H7 (cell line): Measurements from ENCODE around the gene MBD1. TPM values are rescaled to one million over a fixed set of nuclear protein-coding genes. Genes with fewer than 3 reads are reported as not detected.

Experiments
- DNase-seq: peaks from one replicate; pipeline ENCODE4 v3.0.0; 2012
- H3K27me3 ChIP-seq: 2 replicates; pipeline ENCODE4 v1.6.0; 2011; ENCODE audit warnings: mild to moderate bottlenecking, low read length; ENCODE audit not compliant: control insufficient read depth, insufficient read depth
- H3K36me3 ChIP-seq: replicated peaks from 2 replicates; pipeline ENCODE4 v1.5.1; 2011; ENCODE audit warnings: low read length; ENCODE audit not compliant: control insufficient read depth, insufficient read depth
- H3K4me3 ChIP-seq: 2 replicates; pipeline ENCODE4 v1.5.1; 2011; ENCODE audit warnings: low read depth, mild to moderate bottlenecking, control low read depth, low read length, moderate library complexity; ENCODE audit not compliant: insufficient read depth
- total RNA-seq: library from RNA; depleted of rRNA; stranded (reverse); fragments of >200 nt; shearing (Covaris generic); gene quantifications from 2 replicates; pipeline ENCODE4 v1.2.3, GENCODE V29; 2014

The MBD1 gene
- total RNA-seq, 1 experiment from 2014 or later = 57.6 TPM

- H3K4me3 ChIP-seq = no peak overlapping the region
- no peak for DNase-seq
- peaks cover 18% of the 10 kb centered on the region for H3K36me3 ChIP-seq
- no peaks in the 10 kb centered on the region for H3K27me3 ChIP-seq
These were observed 3.0 kb upstream of the MBD1 start for GRCh38 chr18:50284255-50284885.

GRCh38 chr18:50283469-50284209 is 2.3 kb upstream of the MBD1 start:
- H3K36me3 ChIP-seq = peaks cover 18% of the 10 kb centered on the region
- DNase-seq = no peak
- H3K27me3 ChIP-seq = no peaks in the 10 kb centered on the region
- H3K4me3 ChIP-seq = no peak overlapping the region

GRCh38 chr18:50282521-50283335 is 1.4 kb upstream of the MBD1 start:
- Histone ChIP-seq H3K27me3 (no peaks in the 10 kb centered on the region), H3K36me3 (peaks cover 18% of the 10 kb centered on the region), H3K4me3 (no peak overlapping the region)
- DNase-seq = no peak

- Histone ChIP-seq H3K36me3 (peaks cover 18% of the 10 kb centered on the region), H3K27me3 (no peaks in the 10 kb centered on the region), H3K4me3 (peak overlapping the region; percentile 91)
- DNase-seq = peak; percentile 54
These were observed 723 bp upstream of the MBD1 start for GRCh38 chr18:50281972-50282520.

- Histone ChIP-seq H3K27me3 (no peaks in the 10 kb centered on the region), H3K4me3 (peak overlapping the region; percentile 91), H3K36me3 (peaks cover 31% of the 10 kb centered on the region)
- peak; percentile 52 for DNase-seq
These were observed 522 bp downstream of the MBD1 start for GRCh38 chr18:50280707-50281294.

- Histone ChIP-seq H3K4me3 (no peak overlapping the region), H3K27me3 (no peaks in the 10 kb centered on the region), H3K36me3 (peaks cover 30% of the 10 kb centered on the region)
- no peak for DNase-seq
These were observed 1.6 kb downstream of the MBD1 start for GRCh38 chr18:50279752-50280151.

- no peak for DNase-seq
- Histone ChIP-seq H3K4me3 (no peak overlapping the region), H3K27me3 (no peaks in the 10 kb centered on the region), H3K36me3 (peaks cover 32% of the 10 kb centered on the region)
These were observed 3.4 kb downstream of the MBD1 start for GRCh38 chr18:50277942-50278341.

- H3K27me3 ChIP-seq = no peaks in the 10 kb centered on the region
- DNase-seq = peak; percentile 6
- H3K36me3 ChIP-seq = peaks cover 41% of the 10 kb centered on the region
- H3K4me3 ChIP-seq = no peak overlapping the region
These were observed 4.9 kb downstream of the MBD1 start for GRCh38 chr18:50276452-50276851.

- Histone ChIP-seq H3K36me3 (peaks cover 43% of the 10 kb centered on the region), H3K4me3 (no peak overlapping the region), H3K27me3 (no peaks in the 10 kb centered on the region)
- DNase-seq = peak; percentile 28
These were observed 5.8 kb downstream of the MBD1 start for GRCh38 chr18:50275503-50276036.

GRCh38 chr18:50274941-50275340 is 6.4 kb downstream of the MBD1 start:
- Histone ChIP-seq H3K27me3 (no peaks in the 10 kb centered on the region), H3K4me3 (no peak overlapping the region), H3K36me3 (peaks cover 43% of the 10 kb centered on the region)
- peak; percentile 32 for DNase-seq

GRCh38 chr18:50274044-50274442 is 7.3 kb downstream of the MBD1 start:
- DNase-seq = peak; percentile 26
- peaks cover 46% of the 10 kb centered on the region for H3K36me3 ChIP-seq
- H3K4me3 ChIP-seq = no peak overlapping the region
- no peaks in the 10 kb centered on the region for H3K27me3 ChIP-seq

- Histone ChIP-seq H3K36me3 (peaks cover 46% of the 10 kb centered on the region), H3K27me3 (no peaks in the 10 kb centered on the region), H3K4me3 (no peak overlapping the region)
- no peak for DNase-seq
These were observed 7.9 kb downstream of the MBD1 start for GRCh38 chr18:50273203-50274043.

- Histone ChIP-seq H3K27me3 (no peaks in the 10 kb centered on the region), H3K4me3 (no peak overlapping the region), H3K36me3 (peaks cover 46% of the 10 kb centered on the region)
- no peak for DNase-seq
These were observed 8.8 kb downstream of the MBD1 start for GRCh38 chr18:50272568-50272967.
